Muscle of back (tissue), 11 donors: Measurements from ENCODE around the gene ZFAND6. TPM values are rescaled to one million over a fixed set of nuclear protein-coding genes. Genes with fewer than 3 reads are reported as not detected.
"Not testable (repeated sequence)": the region's sequence is repeated elsewhere in the genome, so short reads cannot be mapped to it uniquely, and the experiment has no call there.

ENCODE experiments used
- DNase-seq, 3 donors: peaks; one replicate each; pipeline versions ENCODE4 v3.0.0 to v3.0.0-alpha.2; 2013
- polyA plus RNA-seq, 10 donors: library from polyadenylated mRNA; unstranded; fragments of 120-200 nt; gene quantifications; one replicate each; pipeline ENCODE4 v1.2.1, GENCODE V29; 2013; ENCODE audit not compliant: insufficient read length in 10 of 10

ZFAND6 gene
- polyA plus RNA-seq, 10 donors, result 88.5 to 118 (median 108) TPM

DNA sequence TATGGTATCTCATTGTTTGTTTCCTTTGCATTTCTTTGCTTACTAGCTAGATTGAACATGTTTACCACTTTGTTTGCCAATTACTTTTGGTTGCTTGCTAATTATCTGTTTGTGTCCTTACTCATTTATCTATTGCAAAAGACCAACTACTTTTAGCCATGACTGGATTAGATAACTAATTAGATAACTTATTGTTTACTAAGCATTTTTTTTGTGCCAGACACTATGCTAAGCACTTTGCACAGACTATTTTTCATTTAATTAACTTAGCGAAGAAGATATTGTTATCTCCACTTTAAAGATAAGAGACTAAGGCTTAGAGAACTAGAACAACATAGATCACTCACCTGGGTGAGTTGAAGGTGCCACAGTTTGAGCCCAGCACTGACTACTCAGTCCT is 16.9 kb upstream of the ZFAND6 start:
- DNase-seq, result no peak

DNA sequence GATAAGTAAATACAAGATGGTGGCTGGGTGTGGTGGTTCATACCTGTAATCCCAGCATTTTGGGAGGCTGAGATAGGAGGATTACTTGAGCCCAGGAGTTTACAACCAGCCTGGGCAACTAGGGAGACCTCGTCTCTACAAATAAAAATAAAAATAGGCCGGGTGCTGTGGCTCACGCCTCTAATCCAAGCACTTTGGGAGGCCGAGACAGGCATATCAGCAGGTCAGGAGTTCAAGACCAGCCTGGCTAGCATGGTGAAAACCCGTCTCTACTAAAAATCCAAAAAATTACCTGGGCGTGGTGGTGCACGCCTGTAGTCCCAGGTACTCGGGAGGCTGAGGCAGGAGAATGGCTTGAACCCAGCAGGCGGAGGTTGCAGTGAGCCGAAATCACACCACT is 14.3 kb upstream of the ZFAND6 start:
- not testable (repeated sequence) for DNase-seq

DNA sequence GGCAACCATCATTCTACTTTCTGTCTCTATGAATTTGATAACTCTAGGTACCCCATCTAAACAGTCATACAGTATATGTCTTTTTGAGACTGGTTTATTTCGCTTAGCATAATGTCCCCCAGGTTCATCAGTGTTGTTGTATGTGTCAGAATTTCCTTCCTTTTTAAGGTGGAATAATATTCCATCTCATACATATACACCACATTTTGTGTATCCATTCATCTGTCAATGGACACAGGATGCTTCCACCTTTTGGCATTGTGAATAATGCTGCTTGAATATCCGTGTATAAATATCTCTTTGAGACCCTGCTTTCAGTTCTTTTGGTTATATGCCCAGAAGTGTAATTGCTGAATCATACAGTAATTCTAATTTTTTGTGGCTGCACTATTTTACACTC is 10.4 kb upstream of the ZFAND6 start:
- no peak for DNase-seq

DNA sequence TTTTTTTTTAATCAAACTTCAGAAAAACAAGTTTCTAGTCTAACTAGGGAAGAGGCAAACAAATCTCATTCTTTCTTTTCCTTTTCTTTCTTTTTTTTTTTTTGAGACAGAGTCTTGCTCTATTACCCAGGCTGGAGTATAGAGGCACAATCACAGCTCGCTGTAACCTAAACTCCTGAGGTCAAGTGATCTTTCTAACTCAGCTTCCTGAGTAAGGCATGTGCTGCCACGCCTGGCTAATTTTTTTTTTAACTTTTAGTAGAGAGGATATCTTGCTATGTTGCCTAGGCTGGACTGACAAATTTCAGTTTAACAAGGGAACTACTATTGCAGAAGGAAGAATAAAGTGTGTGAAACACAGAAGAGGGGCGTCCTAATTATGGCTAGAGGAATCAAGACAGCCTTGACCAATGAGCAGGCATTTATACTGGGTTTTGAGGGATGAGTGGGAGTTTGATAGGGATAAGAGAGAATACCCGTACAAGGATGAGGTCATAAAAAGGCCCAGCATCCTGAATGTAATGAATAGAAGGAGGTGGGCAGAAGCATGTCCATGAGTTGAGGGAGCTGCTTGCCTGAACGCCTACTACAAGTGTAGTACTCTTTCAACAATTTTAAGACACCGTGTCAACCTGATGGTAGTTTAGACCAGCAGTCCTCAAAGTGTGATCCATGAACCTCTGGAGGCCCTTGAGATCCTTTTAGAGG is 6.7 kb upstream of the ZFAND6 start:
- DNase-seq, result no peak

DNA sequence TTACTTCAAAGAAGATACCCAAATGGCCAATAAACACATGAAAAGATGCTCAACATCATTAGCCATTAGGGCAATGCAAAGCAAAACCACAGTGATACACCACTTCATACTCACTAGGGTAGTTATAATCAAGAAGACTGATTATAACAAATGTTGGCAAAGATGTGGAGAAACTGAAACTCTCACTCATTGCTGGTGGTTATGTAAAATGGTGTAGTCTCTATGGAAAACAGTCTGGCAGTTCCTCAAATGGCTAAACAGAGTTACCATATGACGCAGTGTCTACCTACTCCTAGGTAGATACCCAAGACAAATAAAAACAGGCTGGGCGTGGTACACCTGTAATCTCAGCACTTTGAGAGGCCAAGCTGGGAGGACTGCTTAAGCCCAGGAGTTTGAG is 3.5 kb upstream of the ZFAND6 start:
- no peak for DNase-seq

DNA sequence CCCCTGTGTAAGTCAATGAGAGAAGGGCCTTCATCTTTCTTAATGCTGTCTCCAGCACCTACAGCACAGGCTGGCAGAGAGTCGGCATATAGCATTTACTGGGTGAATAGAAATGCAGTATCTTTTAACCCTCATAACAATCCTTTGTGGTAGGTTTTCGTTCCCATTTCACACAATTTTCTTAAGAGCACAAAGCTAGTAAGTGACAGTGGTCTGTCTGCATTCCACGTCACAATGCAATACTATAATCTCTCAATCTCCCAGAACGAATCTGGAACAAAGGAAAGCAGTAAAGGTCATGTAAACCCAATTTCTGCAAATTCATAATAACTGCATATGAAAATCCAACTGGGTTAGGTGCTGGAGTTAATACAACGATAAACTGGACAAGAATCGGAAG is 1.4 kb upstream of the ZFAND6 start:
- DNase-seq, result no peak

DNA sequence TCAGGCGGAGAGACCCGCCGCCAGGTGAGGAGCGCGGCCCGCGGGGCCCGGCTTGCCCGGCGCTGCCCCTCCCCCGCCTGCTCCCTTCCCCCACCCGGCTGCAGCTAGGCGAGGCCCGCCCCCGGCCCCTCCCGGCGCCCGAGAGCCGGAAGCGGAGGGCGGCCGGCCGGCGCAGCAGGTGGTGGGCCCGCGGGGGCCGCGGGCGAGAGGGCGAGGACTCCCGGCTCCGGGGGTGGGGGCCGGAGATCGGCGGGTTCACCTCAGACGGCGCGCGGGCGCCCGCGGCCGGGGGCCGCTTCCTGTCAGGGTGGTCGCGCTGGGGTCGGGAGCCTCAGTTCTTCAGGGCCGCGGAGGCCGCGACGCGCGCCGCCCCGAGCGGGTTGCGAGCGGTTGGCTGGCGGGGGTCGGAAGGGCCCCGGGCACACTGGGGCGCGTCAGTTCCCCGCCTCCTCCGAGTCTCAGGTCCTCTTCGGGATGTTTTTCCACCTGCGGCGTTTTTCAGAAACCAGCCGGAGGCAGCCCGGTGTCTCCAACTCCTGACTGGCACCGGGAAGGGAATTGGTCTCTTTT is 395 bp downstream of the ZFAND6 start:
- DNase-seq, result peak in 1 of 3 donors; percentile 19

DNA sequence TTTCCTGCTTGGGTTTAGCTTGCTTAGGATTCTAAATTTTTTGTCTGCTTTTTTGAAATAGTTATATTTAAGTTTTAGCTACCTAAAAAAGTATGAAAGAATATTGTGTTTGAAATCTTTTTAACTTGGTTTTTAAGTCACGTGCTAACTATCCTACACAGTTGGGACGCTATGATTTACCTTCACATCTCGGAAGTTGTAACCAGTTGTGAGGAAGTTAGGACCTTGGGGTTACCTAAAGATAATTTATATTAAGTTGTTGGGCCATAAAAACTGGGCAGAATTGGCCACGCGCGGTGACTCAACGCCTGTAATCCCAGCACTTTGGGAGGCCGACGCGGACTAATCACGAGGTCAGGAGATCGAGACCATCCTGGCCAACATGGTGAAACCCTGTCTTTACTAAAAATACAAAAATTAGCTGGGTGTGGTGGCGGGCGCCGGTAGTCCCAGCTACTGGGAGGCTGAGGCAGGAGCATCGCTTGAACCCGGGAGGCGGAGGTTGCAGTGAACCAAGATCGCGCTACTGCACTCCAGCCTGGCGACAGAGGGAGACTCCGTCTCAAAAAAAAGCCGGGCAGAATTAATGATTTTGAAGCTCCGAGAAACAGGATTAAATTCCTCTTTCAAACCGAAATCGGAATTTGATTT is 1.0 kb downstream of the ZFAND6 start:
- peak in 1 of 3 donors; percentile 66 for DNase-seq

DNA sequence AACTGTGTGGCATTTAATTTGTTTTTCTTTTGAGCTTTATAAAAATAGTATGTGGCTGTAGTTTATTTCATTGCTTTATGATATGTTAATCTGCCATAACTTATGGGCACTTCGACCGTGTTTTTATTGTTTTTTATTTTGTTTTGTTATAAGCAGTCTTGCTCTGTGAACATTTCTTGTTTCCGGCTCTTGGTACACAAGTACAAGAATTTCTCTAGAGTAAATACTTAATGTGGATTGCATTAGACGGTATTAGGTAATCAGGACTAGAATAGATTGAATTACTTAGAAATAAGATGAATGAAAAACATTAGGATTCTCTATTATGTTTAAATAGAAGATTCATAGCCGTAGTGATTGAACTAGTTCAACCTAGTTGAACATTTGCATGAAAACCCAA is 2.1 kb downstream of the ZFAND6 start:
- DNase-seq, result no peak

DNA sequence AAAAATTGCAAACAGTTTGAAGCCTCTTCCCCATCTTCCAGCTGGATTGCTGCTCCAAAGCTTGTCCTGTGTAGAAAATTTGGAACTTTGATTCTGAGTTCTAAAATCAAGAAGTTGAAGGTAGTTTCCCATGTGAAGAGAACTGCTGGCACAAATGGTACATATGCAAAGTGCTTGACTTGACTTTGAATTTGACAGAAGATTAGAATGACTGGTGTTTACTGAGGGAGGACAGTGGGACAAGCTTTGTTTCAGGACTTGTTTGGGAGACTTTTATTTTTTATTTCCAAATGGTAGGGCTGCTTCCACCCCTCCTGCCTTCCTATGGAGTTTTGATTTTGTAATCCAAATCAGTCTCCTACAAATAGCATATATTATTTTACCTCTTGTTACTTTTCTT is 7.4 kb downstream of the ZFAND6 start:
- no peak for DNase-seq

DNA sequence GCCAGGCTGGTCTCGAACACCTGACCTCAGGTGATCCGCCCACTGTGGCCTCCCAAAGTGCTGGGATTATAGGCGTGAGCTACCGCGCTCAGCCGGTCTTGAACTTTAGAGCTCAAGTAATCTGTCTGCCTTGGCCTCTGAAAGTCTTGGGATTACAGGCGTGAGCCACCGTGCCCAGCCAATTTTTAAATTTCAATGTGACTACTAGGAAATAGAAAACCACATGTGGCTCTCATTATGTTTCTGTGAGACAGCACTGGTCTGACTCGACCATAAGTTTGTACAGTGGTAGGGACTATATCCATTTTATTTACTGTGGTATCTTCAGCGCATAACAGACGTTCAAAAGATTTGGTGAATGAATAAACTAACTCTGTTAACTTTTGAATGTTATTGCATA is 9.1 kb downstream of the ZFAND6 start:
- DNase-seq, result peak; percentile 17 to 37 (median 31)

DNA sequence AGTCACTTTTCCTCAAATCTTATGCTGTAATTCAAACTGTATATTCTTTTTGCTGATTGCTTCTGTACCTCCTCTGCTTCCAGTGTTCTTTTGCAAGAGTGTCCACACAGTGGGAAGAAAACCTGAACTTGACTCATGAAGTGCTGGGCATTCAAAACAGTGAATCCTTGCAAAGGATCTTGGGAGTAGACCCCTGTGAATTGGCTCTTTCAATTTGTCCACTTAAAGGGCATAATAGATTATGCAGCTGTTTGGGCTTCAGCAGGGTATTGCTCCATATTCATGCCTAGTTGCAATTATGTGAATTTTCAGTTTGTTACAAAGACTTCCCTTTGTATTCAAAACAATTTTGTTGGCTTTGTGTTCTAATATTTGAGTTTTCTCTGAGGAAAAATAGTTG is 11.4 kb downstream of the ZFAND6 start:
- no peak for DNase-seq

DNA sequence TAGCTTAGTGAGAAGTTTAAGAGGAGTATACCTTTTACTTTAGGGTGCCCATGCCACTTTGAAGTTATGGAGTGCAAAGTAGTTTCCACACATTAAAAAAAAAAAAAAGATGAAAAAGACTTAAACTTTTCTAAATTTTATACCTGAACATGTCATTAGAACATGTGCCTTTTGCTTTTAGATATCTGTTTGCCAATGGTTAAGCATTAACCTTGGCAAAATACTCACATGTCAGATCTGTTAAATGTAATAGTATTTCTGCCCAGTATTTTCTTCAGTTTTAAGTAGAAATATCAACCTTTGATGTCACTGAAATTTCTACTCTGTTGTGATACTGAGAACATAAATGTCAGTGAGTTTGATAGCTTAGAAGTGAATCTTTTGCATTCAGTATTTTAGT is 12.2 kb downstream of the ZFAND6 start:
- no peak for DNase-seq

DNA sequence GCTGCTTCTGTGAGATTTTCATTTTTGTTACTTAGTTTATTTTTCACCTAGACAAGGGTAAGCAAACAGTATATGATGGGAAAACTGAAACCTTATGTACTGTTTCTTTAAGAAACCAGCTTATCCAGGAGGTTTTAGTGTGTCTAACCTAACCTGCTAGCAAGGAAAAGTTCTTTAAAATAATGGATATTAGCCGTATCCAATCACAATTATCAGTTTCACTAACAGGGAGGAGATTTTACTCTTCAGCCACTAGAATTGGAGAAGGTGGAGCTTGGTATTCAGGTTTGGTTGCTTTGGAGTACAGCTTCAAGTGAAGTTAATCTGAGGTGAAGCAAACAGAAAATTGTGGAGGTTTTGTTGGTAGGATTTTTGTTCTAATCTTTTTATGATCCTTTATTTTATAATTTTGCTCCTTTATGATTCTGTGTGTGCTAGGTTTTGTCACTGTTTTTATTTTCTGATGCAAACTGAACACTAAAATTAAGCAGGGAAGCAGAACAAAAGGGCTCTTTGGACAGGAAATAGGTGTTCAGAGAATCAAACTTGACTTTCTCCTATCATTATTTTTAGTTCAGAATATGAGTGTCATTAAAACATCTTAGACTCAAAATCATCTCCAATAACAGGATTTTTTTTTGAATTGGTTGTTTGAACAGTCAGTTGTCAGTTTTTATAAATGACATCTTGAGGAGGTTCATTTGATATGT is 13.0 kb downstream of the ZFAND6 start:
- DNase-seq, result peak; percentile 81 to 92 (median 92)

DNA sequence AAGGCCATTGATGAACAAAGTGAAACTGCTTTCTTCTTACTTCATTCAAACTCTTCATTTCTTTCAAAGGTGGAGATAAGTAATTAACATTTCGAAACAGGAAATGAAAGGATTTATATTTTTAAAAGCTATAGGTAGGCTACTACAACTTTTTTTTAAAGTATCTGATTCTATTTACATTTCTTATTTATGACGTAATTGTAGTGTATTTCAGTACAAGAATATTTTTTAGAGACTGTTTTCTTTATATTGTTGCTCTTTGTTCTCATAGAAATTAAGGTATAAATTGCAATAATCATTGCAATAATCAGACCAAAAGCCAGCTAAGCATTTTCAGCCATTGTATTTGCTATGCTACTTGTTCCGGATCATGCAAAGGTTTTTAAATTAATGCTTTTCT is 13.7 kb downstream of the ZFAND6 start:
- no peak for DNase-seq

DNA sequence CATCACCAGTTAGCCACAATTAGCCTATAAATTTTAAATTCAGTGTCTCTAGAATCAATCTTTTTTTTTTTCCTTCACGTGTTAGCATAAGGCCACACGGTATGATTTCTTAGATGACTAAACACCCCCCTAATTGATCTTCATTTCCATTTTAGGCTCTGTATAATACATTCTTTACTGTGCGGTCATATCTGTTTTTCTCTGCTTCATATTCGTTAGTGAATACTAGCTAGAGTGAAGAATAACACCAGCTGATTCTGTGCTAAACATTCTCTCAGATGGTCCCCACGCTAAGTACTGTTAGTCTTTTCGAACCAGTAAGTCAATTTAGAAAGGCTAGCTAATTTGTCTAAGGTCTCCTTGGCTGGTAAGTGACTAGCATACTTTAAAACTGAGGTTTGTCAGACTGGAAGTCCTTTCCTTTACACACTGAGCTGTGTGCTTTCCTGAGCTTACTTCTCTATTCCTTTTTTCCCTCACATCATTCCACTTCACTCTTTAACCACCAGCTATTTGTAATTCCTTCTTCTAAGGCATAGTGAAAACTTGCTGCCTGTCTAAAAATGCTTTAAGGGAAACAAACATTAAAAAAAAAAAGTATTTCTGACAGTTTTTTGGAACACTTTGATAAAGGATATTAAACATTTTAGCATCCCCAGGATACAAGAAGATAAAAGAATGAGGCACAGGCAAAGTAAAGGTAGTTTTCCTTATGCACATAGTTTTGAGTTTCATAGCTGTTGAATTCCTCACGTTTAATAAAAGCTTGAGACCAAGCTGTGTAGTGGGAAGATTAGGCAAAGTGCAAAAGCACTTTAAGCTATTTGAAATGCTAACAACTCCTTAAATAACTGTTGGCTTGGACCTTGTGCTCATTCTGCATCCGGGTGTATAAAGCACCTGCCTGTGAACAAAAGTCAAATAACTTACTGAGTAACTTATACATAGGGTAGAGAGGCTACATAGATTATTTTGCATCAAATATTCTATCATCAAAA is 17.1 kb downstream of the ZFAND6 start:
- peak in 1 of 3 donors; percentile 31 for DNase-seq

DNA sequence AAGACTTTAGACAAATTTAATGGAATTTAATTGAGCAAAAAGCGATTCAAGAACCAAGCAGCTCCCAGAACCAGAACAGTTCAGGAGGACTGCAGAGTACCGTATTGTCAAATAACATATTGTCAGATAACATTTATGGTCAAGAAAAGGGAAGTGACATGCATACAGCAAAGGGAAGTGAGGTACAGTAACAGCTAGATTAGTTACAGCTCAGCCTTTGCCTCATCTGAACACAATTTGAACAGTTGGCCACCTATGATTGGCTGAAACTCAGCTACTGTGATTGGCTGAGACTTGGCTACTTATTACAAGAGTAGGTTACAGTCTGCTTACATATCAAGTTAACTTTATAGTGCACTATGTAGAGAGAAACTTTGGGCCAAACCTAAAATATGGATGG is 21.9 kb downstream of the ZFAND6 start:
- no peak for DNase-seq

DNA sequence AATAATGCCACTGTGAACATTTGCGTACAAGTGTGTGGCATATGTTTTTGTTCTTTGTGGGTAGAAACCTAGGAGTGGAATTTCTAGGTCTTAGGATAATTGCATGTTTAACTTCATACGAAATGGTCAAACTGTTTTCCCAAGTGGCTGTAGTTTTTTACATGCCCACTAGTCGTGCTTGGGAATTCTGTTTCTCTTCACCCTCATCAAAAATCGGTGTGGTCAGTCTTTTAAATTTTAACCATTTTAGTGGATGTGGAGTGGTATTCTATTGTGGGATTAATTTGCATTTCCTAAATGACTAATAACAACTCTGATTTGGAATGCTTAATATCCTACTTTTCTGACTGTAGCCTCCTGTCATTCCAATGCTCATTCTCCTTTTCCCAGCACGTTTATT is 27.6 kb downstream of the ZFAND6 start:
- no peak for DNase-seq

DNA sequence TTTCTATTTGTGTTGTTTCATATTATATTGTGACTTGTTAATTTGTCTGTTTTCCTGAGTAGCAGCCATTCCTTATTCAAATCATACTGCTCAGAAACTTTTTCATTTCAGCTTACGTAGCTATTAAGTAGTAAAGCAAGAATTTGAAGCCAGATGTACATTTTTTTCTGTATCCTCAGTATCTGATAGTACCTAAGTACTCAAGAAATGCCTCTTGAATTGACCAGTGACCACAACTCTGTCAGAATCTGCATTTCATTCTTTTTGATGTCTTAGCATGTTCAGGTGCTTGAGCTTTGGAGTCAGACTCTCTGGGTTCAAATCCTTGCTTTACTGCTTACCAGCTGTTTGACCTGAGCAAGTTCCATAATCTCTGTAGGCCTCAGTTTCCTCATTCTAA is 30.6 kb downstream of the ZFAND6 start:
- no peak for DNase-seq

DNA sequence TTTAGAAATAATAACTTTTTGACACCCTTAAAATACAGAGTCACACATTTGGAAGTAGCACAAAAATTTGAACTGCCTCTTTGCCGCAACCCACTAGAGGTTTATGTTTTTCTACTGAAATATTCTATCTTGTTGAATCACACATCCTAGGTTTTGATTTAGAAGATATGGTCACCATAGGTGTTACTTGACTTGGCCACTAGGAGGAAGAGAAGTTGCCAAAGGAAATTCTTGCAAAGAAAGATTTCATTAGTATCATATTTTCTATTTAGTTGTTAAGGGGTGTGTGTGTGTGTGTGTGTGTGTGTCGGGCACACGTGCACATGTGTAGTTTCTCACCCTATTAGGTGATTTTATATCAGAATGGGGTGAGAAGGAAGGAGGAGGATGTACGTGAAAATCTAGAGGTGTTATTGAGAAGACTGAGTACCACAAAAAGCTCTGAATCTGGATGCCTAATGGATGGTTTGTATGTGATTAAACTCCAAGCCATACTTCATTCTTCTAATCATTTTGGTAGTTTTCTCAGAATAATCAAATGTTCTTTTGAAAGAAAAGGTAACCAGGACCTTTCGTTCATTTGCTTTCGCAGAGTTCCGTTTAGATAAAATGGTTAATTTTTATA is 31.5 kb downstream of the ZFAND6 start:
- DNase-seq, result no peak

DNA sequence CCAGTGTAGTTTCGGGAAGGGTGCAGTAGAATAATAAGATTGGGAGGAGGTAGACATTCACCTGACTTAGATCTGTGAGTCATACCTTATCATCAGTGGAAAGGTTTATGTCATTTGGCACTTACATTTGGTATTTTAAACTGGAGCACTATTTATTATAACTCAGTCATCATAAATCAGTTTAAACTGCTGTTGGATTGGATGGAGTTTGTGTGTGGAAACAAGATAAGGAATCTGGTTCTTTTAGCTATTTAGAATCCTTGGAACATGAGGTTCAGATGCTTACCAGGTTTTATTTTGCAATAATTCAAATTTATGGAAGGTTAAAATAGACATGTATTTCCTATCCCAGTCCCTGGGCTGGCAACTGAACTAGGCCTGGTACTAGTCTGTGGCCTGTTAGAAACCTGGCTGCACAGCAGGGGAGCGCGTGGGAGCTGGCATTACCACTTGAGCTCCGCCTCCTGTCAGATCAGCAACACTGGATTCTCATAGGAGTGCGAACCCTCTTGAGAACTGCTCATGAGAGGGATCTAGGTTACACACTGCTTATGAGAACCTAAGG is 34.5 kb downstream of the ZFAND6 start:
- DNase-seq, result no peak
